GM19193 (cell line): ENCODE results near the gene ZBTB22.

ENCODE experiments used
- POLR2A ChIP-seq: IDR thresholded peaks from 4 replicates; pipeline ENCODE4 v1.6.1; 2011; ENCODE audit not compliant: insufficient read depth, insufficient read length; ENCODE audit errors: extremely low read depth

ZBTB22 gene

DNA sequence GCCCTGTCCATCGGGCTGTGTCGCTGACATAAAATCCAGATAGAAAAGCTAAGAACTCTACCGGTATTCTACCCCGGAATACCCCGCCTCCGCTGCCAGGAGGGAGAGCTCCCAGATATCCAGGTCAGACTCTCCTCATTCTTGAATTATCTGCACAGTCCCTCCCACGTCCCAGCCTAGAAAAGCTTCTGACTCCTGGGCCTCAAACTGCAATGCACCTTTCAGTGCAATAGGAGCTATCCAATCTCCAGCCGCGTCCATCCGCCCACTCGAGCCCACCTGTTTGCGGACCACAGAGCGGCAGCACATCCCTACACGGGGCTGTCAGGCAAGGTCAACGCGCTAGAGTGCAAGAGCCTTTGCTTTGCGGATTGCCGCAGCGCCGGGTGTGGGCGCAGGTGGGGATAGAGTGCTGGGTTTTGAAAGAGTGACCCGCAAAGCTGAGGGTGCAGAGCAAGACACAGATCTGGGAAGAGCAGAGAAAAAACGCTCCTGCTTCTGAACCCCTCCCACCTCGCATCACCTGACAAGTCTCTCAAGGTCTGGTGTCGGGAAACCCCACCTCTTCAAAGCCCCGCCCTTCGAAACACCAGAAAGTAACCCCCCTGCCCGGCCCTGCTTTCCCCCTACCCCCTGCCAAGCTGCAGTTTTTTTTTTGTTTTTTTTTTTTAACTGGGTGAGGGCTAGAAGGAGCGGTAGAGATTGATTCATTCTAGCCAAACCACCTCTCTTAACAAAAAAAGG, 5.0 kb downstream of the ZBTB22 start:
- peak; percentile 33 for TF ChIP-seq POLR2A

DNA sequence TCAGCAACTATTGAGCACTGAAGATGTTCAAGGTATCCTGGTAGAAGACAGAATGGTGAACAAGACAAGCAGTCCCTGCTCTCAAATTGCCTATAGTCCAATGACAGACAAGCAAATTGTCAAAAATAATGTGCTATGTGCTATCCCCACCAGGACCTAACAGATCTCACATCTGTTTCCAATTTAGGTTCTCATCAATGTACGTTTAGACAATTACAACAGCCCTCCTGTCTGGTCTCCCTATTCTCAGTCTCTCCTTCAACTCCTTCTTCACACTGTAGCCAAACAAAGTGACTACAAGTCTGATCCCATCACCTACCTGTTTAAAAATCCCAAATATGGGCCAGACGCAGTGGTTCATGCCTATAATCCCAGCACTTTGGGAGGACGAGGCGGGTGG, 11.2 kb downstream of the ZBTB22 start:
- no peak for TF ChIP-seq POLR2A

DNA sequence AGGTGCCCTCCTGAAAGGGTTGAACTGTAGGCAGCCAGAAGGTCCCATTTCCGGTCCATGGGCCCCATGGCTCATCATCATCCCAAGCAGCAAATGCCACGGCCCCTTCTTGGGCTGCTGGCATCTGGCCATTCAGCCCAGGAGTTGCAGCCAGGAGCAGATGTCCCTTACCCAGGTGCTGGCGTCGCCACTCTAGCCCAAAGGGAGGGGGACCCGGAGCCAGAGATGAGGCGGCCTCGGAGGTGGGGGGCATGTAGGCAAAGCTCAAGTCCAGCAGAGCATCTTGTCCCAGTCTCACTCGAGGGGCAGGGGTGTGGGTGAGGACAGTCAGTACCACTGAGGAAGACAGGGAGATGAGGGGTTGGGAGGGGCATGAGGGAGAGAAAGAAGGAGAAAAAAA, 12.5 kb downstream of the ZBTB22 start:
- no peak for TF ChIP-seq POLR2A

DNA sequence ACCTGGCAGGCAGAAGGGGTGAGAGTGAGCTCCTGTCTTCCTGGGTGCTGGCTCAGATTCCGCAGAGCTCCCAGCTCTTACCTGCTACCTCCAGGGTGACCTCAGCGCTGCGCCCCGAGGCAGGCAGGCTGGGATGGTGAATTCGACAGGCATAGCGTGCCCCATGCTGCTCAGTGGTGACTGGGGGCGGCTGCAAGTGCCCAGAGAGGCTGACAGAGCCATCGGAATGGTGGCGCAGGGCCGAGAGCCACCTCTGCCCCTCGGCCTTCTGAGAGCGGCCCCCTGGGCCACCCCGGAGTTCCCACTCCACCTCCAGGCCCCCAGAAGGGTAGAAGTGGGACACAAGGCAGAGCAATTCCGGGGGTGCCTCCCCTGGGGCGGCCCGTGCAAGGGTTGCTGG, 13.3 kb downstream of the ZBTB22 start:
- no peak for TF ChIP-seq POLR2A

DNA sequence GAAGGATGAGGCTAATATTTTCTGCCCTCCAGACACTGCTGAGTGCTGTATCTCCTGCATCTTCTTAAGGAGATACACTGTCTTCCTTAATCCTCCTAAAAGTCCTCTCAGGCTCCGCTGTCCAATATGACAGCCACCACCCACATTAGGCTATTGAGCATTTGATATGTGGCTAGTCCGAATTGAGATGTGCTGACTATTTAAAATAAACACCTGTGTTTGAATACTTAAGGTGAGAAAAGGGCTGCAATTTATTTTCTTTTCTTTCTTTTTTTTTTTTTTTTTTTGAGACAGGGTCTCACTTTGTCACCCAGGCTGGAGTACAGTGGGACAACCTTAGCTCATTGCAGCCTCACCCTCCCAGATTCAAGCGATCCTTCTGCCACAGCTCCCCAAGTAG, 15.7 kb downstream of the ZBTB22 start:
- no peak for TF ChIP-seq POLR2A

DNA sequence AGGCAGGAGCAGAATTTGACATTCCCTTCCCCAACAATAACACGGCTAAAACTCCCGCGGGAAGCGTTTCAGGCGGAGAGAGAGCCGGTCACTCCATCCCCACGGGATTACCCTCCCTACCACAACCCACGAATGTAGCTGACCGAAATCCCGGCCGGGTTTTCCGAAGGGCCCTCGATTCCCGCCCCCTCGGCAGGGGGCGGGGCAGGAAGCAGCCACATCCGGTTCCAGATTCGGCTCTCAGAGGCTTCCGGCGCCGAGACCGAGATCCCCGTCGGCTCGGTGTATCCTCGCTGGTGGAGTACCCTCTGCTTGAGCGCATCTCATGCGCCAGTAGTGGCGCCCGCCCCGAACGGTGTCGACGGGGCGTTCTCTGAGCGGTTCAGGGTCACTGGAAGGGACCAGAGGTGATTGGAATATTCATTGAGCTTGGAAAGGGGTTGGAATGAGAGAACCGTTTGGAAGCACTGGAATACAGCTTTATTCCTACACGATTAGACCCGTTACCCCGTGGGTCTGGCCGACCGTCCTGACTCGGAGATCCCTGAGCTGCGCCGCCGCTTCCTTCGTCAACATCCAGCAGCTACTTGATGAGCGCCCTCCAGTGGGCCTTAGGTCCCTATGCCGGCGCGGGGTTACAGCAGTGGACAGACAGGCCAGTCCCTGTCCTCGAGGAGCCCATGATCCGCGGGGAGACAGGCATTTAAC, 18.2 kb downstream of the ZBTB22 start:
- TF ChIP-seq POLR2A = peak; percentile 93

DNA sequence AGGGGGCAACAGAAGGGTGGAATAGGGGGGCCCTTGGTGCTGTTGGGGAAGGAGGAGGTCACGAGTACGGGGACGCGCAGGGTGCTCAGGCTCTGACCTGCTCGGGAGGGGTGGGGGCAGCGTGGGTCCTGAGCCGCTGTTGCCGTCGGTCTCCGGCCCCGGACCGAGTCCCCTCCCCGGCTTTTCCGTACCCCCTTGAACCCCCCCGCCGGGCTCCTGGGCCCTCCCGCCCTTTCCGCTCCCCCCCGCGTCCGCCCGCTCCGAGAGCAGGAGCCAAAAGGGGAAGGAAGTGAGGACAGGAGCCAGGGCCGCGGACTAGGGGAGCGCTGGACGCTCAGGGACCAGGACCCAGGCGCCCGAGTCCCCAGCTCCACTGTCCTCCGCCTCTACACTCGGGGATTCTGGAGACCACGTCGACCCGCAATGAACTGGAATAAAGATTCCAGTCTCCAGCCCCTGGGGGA, 18.7 kb downstream of the ZBTB22 start, which contains the start of gene RGL2:
TSS of gene RGL2 (minus strand) at position 170 of the 464 bp plus-strand sequence. CDS start 332 bp downstream, outside the sequence.
- no peak for TF ChIP-seq POLR2A

DNA sequence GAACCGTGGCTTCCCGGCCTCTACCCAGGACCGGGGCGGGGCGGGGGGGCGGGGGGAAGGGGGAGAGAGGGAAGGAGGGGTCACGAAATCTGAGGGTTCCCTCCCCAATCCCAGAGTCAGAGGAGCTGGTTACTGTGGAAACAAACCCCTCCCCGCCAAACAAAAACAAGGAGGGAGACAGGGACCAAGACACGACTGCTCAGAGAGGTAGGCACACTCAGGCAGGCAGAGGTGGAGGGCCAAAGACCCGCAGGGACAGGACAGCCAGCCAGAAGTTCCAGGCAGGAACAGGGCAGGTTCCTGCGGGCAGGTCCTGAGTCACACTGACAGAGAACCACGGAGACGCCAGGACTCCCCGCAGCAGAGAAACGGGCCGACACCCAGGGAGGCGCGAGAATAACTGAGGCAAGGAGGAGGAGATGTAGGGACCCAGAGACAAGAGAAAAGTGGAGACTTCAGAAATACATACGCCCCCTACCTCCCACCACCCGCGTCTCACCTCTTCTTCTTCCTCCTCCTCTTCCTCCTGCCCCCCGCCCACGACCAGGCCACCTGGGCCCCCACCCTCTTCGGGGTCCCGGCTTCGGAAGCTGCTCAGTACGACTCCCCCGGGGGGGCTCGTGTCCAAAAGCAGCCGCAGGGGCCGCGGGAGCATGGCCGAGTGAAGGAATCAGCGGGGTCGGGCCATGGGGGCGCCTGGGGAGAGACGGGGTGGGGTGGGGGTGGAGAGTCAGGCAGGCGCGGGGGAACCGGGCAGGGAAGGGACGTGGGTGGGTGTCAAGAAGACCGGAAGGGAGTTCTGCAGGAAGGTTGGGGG, 19.4 kb downstream of the ZBTB22 start:
- no peak for TF ChIP-seq POLR2A

DNA sequence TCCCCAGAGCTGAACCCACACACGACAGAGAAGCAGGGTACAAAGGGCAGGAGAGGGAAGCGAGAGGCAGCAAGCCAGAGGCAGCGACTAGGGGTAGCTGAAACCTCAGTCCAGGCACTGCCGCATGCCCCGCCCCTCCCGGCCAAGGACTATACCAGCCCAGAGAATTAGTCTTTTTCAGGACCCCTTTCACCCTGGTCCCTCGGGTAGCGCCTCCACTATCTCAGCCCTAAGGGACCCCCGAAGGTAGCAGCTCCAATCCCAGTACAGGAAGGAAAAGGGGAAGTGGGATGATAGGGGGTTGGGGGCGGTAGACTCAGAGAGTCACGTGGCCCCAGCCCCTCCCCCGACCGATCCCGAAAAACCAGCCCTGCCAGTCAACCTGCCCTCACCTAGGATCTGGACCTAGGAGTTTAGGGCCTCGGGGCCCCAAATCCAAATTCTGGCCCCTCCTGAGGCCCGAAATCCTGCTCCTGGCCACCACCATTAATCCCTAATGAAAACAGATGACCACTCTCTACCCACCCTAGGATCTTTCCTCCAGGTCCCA, 20.1 kb downstream of the ZBTB22 start:
- no peak for TF ChIP-seq POLR2A

DNA sequence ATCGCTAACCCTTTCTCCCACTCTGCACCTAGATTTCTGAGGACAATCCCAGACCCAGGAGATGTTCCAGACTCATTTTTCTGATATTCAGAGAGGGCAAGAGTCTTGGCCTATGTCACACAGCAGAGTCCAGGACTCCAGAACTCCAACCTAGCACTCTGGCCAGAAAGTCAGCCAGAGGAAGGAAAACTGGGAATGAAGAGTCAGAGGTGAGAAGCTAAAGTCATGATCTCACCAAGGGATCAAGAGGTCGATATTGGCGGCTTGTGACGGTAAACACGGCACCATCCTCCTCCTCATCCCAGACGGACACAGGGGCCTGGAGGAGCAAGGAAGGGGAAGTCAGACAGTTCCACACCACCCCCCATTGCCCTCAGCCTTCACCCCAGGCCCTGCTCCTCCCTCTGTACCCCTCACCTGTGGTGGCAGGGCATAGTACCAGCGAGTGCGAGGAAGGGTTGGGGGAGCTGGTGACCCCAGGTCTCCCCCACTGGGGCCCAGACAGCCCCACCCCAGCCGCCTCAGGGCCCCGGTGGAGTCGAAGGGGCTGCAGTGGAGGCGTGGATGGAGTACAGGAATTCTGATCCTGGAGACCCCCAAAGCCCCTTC, 20.6 kb downstream of the ZBTB22 start:
- TF ChIP-seq POLR2A = no peak

DNA sequence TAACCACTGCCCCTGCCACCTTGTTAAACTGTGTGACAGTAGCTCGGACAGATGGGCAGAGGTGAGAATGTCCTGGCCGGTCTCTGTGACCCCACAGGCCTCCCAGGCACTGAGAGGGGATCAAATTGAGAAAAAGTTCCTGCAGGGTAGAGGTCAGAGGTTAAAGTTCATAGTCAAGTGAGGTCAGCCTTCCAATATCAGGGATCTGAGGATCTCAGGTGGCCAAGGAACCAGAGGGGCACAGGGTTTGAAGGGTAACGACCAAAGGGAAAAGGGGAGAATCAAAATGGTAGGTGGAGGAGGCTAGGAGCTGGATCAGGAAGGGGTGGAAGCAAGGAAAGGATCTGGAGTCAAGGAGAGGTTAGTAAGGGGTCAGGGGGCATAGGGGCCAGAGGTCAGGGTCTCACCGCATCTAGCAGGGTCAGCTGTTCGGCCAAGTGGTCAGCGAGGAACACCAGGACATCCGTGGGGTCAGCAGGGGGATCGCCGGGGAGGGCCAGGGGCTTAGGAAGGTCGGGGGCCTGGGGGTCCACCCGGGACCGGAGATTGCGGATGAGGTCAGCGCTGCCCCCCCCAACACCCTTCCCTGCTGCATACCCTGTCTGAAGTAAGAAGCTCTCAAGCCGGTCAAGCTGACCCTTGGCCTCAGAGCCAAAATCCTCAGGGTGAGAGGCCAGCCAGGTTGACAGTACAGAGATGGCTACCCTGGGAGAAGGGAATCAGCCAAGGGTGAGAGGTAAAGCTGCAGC, 21.7 kb downstream of the ZBTB22 start:
- TF ChIP-seq POLR2A = no peak

DNA sequence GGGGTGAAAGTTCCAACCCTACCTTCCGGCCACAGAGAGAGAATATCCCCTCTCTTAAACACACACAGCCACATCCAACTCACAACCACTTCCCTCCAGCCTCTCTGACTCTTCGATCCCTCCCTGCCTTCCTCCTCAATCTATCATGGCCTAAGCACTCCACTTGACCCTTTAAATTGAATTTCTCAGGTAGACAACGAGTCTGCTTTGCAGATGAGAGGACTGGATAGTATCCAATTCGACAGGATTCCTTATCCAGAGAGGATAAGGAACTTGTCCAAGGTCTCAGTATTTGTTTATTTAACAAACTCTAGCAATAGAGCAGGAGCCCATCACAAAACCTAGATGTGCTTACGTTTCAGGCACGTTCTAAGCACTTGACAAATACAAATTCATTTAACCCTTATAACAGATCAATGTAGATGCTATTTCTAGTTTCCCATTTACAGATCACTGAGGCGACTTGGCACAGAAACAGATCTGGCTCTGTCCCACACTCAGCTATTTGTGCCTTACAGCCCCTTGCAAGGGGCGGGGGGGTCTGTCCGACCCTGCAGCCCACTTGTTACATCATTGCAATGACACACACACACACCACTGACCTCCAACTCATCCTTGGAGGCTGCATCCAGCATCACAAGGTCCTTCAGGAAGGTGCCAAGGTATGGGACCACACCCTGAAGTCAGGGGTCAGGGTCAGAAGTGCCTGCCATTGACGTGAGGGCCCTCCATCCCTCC, 23.3 kb downstream of the ZBTB22 start:
- no peak for TF ChIP-seq POLR2A

DNA sequence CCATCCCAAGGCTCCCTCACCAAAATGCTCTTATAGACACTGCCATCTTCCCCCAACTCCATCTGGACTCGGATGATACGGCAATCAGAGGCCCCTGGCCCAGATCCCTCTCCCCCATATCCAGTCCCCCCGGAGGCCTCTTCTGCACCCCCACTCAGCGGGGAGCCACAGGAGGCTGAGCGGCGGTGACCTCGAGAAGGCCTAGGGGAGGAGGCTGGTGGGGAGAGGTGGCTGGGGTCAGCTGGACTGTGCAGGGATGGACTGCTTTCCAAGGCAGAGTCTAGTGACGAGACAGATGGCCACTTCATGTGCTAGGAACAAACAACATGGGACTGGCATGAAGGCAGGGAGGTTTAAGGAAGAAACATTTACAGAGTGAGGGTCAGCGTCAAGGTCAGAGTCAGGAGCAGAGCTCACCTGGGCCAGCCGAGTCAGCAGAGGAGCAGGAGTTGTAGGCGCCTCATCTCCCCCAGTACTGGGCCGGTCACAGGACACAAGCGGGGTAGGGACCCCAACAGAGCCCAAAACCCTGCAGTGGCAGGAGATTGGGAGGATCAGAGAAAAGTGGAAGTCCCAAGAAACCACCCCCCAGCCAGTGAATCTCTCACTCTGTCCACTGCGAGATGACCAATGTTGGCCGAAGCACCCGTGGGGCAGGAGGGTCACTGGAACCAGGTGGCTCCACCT, 24.4 kb downstream of the ZBTB22 start:
- no peak for TF ChIP-seq POLR2A

DNA sequence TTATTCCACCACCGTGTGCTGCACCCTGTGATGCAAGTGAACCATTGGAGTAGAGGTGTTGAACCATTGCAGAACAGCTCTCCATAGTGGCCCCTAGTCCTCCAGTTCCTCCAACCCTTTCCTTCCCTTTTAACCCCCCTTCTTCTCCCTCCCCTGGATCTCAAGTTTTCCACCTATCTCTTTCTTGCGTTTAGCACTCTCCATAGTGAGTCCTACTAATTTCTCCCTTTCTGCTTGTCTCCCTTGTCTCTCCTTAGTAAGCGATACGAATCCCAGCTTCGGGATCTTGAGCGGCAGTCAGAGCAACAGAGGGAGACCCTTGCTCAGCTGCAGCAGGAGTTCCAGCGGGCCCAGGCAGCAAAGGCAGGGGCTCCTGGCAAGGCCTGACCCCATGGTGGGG, 27.1 kb downstream of the ZBTB22 start:
- TF ChIP-seq POLR2A = no peak
